ENCODE measurements around the gene IPO4. TPM values are rescaled to one million over a fixed set of nuclear protein-coding genes. Genes with fewer than 3 reads are reported as not detected.

IPO4 gene
- total and polyA plus RNA-seq, 2 of the 8 experiments (the other 6 are each of a cell fraction or from before 2014, with no cell fraction given) = 55.5 to 108 TPM

DNA sequence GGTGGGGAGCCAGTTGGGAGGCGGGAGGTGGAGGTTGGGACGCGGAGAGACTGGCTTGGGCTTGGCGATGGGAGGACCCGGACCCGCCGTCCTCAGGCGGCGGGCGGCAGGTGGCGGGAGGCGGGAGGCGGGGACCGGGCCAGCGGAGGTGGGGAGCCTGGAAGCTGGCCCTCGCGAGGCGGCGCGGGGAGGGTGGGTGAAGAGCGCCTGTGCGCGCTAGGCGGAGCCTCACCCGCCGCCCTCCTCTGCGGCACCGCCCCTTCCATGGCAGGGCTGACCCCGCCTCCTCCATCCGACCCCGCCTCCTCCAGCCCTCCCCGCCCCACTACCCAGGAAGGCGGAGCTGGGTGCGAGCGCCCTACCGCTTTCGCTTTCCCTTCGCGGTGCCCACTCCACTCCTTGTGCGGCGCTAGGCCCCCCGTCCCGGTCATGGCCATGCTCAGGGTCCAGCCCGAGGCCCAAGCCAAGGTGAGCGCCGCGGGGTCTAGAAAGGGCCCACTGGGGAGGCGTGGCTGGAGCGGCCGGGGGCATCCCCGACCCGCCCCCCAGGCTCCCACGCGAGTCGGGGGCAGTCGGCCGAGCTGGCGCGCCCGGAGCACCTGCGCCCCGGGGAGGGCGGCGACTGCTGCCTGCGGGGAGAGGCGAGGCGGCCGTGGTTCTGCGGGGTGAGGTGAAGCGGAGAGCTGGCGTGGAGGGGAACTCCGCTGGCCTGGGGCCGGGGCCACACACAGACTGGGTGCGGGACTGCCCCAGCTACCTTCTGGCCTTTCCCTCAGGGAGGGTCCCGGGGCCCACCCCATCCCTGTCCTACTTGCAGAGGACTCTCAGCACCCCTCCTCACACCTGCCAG is 52.6 kb downstream of the IPO4 start, which contains the start of gene PSME1:
Gene PSME1 (plus strand): TSS at position 361 of the 850 bp plus-strand sequence. CDS start 69 bp downstream, at position 430.
- Histone ChIP-seq H3K27me3 (replicated peaks in 1 of 4; ENCODE audit: control insufficient read depth in 3 of 4, extremely low read depth in 1 of 4, insufficient read depth in 3 of 4, low read length in 3 of 4) (no peaks in the 10 kb centered on the region), H3K4me1 (replicated peaks in 1 of 4; ENCODE audit: control insufficient read depth in 3 of 4, insufficient read depth in 4 of 4, low read length in 3 of 4) (peaks cover 0 to 10% (median 6%) of the 10 kb centered on the region in 4 experiments; a peak in 5 of 7 replicates), H4K5ac (ENCODE audit: insufficient read length, low read depth, low read length) (peak within 1 kb of the TSS; percentile 34), H4K20me1 (replicated peaks in 1 of 2; ENCODE audit: control insufficient read depth in 1 of 2, insufficient read depth in 2 of 2, low read length in 2 of 2) (peaks cover 0 to 1% of the 10 kb centered on the region in 2 experiments), H3K18ac (ENCODE audit: extremely low read depth, low read length) (peak within 1 kb of the TSS; percentile 17), H2BK120ac (replicated peaks; ENCODE audit: low read depth, low read length) (no peak within 1 kb of the TSS), H3K23me2 (ENCODE audit: low read depth, low read length) (peaks cover 8% of the 10 kb centered on the region; the same call in 1 of the 2 replicates), H3K36me3 (ENCODE audit: control insufficient read depth in 2 of 4, insufficient read depth in 4 of 4, low read length in 3 of 4) (peaks cover 8 to 25% (median 14%) of the 10 kb centered on the region in 4 experiments; a peak in 6 of 8 replicates), H2AK5ac (ENCODE audit: low read depth, low read length) (no peak within 1 kb of the TSS), H2BK20ac (ENCODE audit: low read length) (no peak within 1 kb of the TSS), H3K23ac (ENCODE audit: insufficient read length) (no peak within 1 kb of the TSS), H3K9me3 (ENCODE audit: insufficient read depth in 2 of 2, low read depth in 1 of 2, low read length in 1 of 2) (no peaks in the 10 kb centered on the region), H2AFZ (ENCODE audit: low read length) (peak within 1 kb of the TSS; percentile 94), H3K56ac (replicated peaks; ENCODE audit: insufficient read length, low read depth, low read length) (peak within 1 kb of the TSS; percentile 71), H2BK12ac (ENCODE audit: low read depth, low read length) (no peak within 1 kb of the TSS; the same call in 1 of the 2 replicates), H3K9ac (replicated peaks in 1 of 4; ENCODE audit: extremely low read depth in 1 of 4, low read depth in 3 of 4, low read length in 3 of 4) (peak within 1 kb of the TSS; percentile 42 to 89 (median 60); a peak in 6 of 7 replicates), H2BK15ac (ENCODE audit: low read length) (peak within 1 kb of the TSS; percentile 4; the same call in 1 of the 2 replicates), H2BK5ac (ENCODE audit: low read depth, low read length) (peak within 1 kb of the TSS; percentile 90; the same call in 1 of the 2 replicates), H3K14ac (ENCODE audit: insufficient read length) (no peak within 1 kb of the TSS), H3K27ac (ENCODE audit: low read depth, low read length) (peak within 1 kb of the TSS; percentile 14; the same call in 1 of the 2 replicates), H4K91ac (replicated peaks; ENCODE audit: insufficient read length, low read length) (no peak within 1 kb of the TSS), H3K4me2 (ENCODE audit: insufficient read depth in 1 of 2, low read depth in 2 of 2, low read length in 2 of 2) (peak within 1 kb of the TSS; percentile 81 to 95), H3K79me1 (ENCODE audit: low read depth, low read length) (peaks cover 4% of the 10 kb centered on the region; the same call in 1 of the 2 replicates), H3K4me3 (ENCODE audit: extremely low read depth in 1 of 4, insufficient read depth in 2 of 4, low read depth in 3 of 4, low read length in 4 of 4) (peak within 1 kb of the TSS; percentile 79 to 100 (median 84)), H3K79me2 (ENCODE audit: control insufficient read depth in 1 of 2, insufficient read depth in 2 of 2, low read length in 2 of 2) (peaks cover 0 to 12% of the 10 kb centered on the region in 2 experiments; a peak in 2 of 4 replicates), H3K4ac (replicated peaks; ENCODE audit: insufficient read length, low read depth, low read length) (no peak within 1 kb of the TSS), H4K8ac (ENCODE audit: extremely low read depth, insufficient read depth, low read length) (peak within 1 kb of the TSS; percentile 64)
- DNase-seq (ENCODE audit: low read depth in 1 of 2, low spot score in 2 of 2) = peak in 1 of 2 experiments; percentile 94
- 2% methylated on average over 40 of the region's 75 CpGs; no CpG with 5 or more reads in 1 of the 2 experiments for WGBS, 2 experiments (ENCODE audit: extremely low coverage in 1 of 2, insufficient coverage in 1 of 2, insufficient read length in 1 of 2, insufficient replicate concordance in 2 of 2, low coverage in 1 of 2, low lambda C conversion rate in 2 of 2, missing lambda C conversion rate in 1 of 2)
- ChIA-PET CTCF (ENCODE audit: partially characterized antibody) (interaction anchor here (0.6 to 1.7 kb wide), 8 partner anchors 11 to 77 kb away, joined by 3 to 7 read pairs (median 4); partner anchors contain the start of genes DCAF11, IRF9, NRL and PSME2), POLR2A (ENCODE audit: partially characterized antibody) (interaction anchor here (0.8 to 10.5 kb wide), 17 partner anchors 9 to 135 kb away, joined by 3 to 118 read pairs (median 7); partner anchors contain the start of genes CHMP4A, DCAF11, IRF9 and NRL)
- no peak for FAIRE-seq
- TF ChIP-seq KDM4A (IDR thresholded peaks at IDR 0.05; ENCODE audit: low read depth, low read length, severe bottlenecking) (peak; percentile 70), YY1 (IDR thresholded peaks at IDR 0.05; ENCODE audit: low read depth, low read length) (no peak), BCL11A (IDR thresholded peaks at IDR 0.05; ENCODE audit: low read depth in 2 of 2, low read length in 2 of 2) (no peak), SP2 (IDR thresholded peaks at IDR 0.05; ENCODE audit: low read length) (no peak), SRF (IDR thresholded peaks at IDR 0.05; ENCODE audit: low read depth, low read length) (no peak), ATF2 (IDR thresholded peaks at IDR 0.05; ENCODE audit: low read length) (no peak), PHF8 (conservative IDR thresholded peaks at IDR 0.05; ENCODE audit: low read depth, low read length) (peak; percentile 44; the same call in 1 of the 2 replicates)
- TF ChIP-seq, protein P1, sequence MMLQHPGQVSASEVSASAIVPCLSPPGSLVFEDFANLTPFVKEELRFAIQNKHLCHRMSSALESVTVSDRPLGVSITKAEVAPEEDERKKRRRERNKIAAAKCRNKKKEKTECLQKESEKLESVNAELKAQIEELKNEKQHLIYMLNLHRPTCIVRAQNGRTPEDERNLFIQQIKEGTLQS (IDR thresholded peaks at IDR 0.05; ENCODE audit: insufficient read depth, low read depth, low read length) = no peak

All from H1 (cell line).